A549 treated with CpdA at 1 μM for 4 hours (cell line): ENCODE results near the gene RIBC1. TPM values are rescaled to one million over a fixed set of nuclear protein-coding genes. Genes with fewer than 3 reads are reported as not detected.

Source experiments
- total RNA-seq: library from RNA; stranded (reverse); fragments of 200-300 nt; extraction: Qiagen RNA extraction; gene quantifications from 5 replicates; pipeline ENCODE4 v1.2.3, GENCODE V29; 2022; ENCODE audit warnings: low read depth

The RIBC1 gene
- 0.65 to 0.88 TPM (median 0.85 TPM) in 5 replicates for total RNA-seq

GRCh38 chrX:53422861-53423306, at the start of gene RIBC1:
TSS of gene RIBC1 (plus strand) at chrX:53422873. CDS start at chrX:53426277, 3,404 bp downstream.

GRCh38 chrX:53422086-53422860, 400 bp upstream of the RIBC1 start, which contains the start of gene SMC1A:
TSS of gene SMC1A (minus strand) at chrX:53422654. CDS start at chrX:53422600, 54 bp downstream.

DNA sequence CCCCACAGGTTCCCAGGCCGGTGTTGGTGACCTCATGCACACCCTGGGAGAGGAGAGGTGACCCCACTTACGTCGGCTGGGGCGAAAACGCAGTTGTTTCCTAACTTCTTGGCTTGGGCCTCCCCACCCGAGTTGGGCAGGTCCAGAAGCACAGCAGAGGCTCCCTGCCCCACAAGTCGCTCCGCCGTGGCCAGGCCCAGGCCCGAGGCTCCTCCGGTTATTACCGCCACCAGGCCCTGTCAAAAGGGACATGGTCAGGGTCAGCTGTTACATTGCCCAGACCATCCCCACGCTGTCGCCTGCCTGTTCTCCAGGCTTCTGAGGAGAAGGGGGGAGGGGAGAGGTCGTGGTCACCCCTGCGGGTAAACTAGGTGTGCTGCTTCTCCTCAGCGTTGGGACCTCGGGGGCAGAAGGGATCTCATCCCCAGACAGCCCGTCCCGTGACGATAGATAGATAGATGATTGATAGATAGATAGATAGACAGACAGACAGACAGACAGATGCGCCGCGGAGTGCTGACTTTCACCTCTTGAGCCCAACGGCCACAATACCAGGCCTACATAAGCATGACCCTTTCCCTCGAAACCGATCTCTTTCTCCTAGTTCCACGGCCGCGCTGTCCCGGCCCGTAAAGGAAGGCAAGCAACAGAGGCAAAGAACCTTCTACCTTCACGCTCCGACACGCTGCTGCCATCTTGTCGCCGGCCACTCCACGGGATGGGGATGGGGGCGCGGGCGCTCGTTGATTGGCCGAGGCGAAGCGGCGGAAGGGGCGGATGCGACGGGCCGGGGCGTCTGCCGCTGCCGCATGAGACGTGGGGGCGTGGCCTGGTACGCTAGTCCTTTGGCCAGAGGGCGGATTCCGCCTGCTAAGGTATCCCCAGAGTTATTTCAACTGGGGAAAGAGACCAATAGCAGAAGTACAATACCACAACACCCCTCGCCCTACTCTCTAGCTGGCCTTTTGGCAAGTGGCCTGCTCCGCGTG, 11.3 kb downstream of the RIBC1 start, which contains the start of gene HSD17B10:
Gene HSD17B10, minus strand, starts transcription at position 720 of the 989 bp plus-strand sequence. Its CDS starts 25 bp downstream, at position 695.

Other genes with a start within 250 kb of the RIBC1 start
- gene KDM5C, start 197.7 kb upstream of the RIBC1 start, total RNA-seq, result 47.6 to 58.0 TPM (median 56.6 TPM) in 5 replicates
- 32.1 to 43.5 TPM (median 38.3 TPM) in 5 replicates for gene IQSEC2, start 141.3 kb upstream of the RIBC1 start, total RNA-seq
- gene SMC1A, start 219 bp upstream of the RIBC1 start, total RNA-seq, result 46.5 to 66.5 TPM (median 57.6 TPM) in 5 replicates
- 157 to 207 TPM (median 192 TPM) in 5 replicates for gene HSD17B10, start 11.5 kb downstream of the RIBC1 start, total RNA-seq